ENCODE results near the gene PDZRN4. TPM values are rescaled to one million over a fixed set of nuclear protein-coding genes. Genes with fewer than 3 reads are reported as not detected.

PDZRN4 gene
- total and polyA plus RNA-seq, 11 donors = 0.07 to 1.4 (median 0.12) TPM; not detected in 6

DNA sequence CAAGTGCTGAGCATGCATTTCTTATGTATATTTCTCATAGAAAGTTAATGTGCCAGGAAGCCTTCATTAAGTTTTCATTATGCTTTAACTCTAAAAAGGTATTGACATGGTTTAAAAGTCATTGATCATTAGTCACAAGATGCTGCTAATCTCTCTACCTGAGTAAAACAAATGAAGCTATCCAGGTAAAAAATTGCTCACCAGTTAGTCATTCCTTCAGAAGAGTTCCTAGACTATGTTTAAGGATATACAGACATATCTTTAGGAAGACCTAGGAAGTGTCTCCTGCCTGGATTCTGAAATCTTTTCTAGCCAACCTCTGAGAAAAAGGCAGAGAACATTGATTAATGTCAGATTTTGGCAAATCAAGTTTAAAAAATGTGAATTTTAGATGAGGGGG is 274.2 kb downstream of the PDZRN4 start:
- H3K4me3 ChIP-seq = no peak overlapping the region
- intact Hi-C loops (cut with DNase I) = no loop called here
- no peaks in the 10 kb centered on the region for H3K9me3 ChIP-seq
- DNase-seq (no peak), ATAC-seq (no peak)
- H3K27me3 ChIP-seq = no peaks in the 10 kb centered on the region
- no peaks in the 10 kb centered on the region for H3K36me3 ChIP-seq
- TF ChIP-seq POLR2A (IDR thresholded peaks at IDR 0.05) = no peak
- TF ChIP-seq, protein P1, sequence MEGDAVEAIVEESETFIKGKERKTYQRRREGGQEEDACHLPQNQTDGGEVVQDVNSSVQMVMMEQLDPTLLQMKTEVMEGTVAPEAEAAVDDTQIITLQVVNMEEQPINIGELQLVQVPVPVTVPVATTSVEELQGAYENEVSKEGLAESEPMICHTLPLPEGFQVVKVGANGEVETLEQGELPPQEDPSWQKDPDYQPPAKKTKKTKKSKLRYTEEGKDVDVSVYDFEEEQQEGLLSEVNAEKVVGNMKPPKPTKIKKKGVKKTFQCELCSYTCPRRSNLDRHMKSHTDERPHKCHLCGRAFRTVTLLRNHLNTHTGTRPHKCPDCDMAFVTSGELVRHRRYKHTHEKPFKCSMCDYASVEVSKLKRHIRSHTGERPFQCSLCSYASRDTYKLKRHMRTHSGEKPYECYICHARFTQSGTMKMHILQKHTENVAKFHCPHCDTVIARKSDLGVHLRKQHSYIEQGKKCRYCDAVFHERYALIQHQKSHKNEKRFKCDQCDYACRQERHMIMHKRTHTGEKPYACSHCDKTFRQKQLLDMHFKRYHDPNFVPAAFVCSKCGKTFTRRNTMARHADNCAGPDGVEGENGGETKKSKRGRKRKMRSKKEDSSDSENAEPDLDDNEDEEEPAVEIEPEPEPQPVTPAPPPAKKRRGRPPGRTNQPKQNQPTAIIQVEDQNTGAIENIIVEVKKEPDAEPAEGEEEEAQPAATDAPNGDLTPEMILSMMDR (IDR thresholded peaks at IDR 0.05) = no peak
- no peaks in the 10 kb centered on the region for H3K4me1 ChIP-seq
- H3K27ac ChIP-seq = no peak overlapping the region

DNA sequence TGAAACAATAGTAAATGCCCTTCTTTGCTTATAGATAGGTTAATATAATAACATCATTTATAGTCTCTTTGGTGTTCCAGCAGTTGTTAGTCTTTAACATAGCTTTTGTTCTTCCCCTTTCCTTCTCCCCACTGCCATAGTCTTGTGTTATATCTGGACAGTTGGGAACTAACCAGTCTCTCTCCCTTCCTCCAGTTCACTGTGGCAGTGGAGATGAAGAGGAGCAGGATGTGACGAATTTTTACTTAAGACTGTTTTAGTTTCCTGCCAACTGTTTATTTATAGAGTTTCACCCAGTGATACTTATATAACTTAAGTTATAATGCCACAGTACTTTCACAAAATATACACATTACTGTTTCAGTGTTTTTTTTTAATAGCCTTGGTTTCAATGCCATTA is 277.4 kb downstream of the PDZRN4 start:
- H3K4me3 ChIP-seq = no peak overlapping the region
- no peak for ATAC-seq
- H3K27ac ChIP-seq = no peak overlapping the region
- no peak for DNase-seq
- no peaks in the 10 kb centered on the region for H3K36me3 ChIP-seq
- H3K9me3 ChIP-seq = no peaks in the 10 kb centered on the region
- no peaks in the 10 kb centered on the region for H3K4me1 ChIP-seq
- 13 to 25% (median 17%) methylated on average over 1 of the region's 1 CpG for WGBS, 4 donors
- no peak for TF ChIP-seq POLR2A (IDR thresholded peaks at IDR 0.05)
- TF ChIP-seq, protein P1 (IDR thresholded peaks at IDR 0.05) = no peak
- intact Hi-C loops (cut with DNase I) = no loop called here
- no peaks in the 10 kb centered on the region for H3K27me3 ChIP-seq

DNA sequence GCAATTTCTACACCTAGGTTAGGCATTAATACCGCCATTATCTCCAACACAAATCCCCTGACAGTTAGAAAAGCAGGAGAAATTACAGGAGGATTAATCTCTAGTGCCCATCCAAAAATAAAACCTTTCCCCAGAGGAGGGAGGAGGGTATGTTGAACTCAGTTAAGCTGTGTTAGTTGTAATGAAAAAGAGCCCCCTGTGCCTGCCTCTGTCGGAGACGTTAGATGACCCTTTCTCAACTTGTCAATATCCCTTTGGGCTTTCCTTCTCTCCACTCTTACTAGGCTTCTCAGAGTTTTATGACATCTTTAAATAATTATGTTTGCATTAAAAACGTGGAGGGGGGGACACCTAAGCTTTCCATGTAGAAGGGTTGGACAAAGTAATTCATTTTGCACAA is 278.2 kb downstream of the PDZRN4 start:
- ATAC-seq (no peak), DNase-seq (no peak)
- no peak for TF ChIP-seq POLR2A (IDR thresholded peaks at IDR 0.05)
- TF ChIP-seq, protein P1 (IDR thresholded peaks at IDR 0.05) = no peak
- H3K9me3 ChIP-seq = no peaks in the 10 kb centered on the region
- WGBS, 4 donors = 53 to 56% (median 55%) methylated on average over 4 of the region's 4 CpGs
- no peaks in the 10 kb centered on the region for H3K4me1 ChIP-seq
- intact Hi-C loops (cut with DNase I) = no loop called here
- H3K4me3 ChIP-seq = no peak overlapping the region
- H3K36me3 ChIP-seq = no peaks in the 10 kb centered on the region
- no peaks in the 10 kb centered on the region for H3K27me3 ChIP-seq
- H3K27ac ChIP-seq = no peak overlapping the region

DNA sequence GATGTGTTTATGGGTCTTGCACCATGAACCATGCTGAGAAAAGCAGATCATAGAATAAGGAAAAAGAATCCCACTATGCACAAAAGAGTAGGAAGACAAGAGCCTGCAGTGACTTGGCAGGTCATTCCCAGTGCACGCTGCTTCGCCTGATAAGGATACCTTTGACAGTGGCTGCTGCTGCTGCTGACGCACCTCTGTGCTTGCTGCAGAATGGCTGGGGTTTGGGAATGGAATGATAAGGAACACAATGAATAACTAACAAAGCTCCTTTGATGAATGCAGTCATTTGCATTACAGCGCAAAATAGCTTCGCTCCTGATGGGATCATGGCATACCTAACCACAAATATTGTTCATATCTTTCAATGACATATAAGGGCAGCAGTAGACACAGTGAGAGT is 278.7 kb downstream of the PDZRN4 start:
- Histone ChIP-seq H3K4me3 (no peak overlapping the region), H3K36me3 (no peaks in the 10 kb centered on the region), H3K9me3 (no peaks in the 10 kb centered on the region), H3K27me3 (no peaks in the 10 kb centered on the region), H3K4me1 (no peaks in the 10 kb centered on the region), H3K27ac (no peak overlapping the region)
- WGBS, 4 donors = 54 to 60% (median 58%) methylated on average over 5 of the region's 5 CpGs
- ATAC-seq (no peak), DNase-seq (no peak)
- intact Hi-C loops (cut with DNase I) = no loop called here
- TF ChIP-seq, protein P1 (IDR thresholded peaks at IDR 0.05) = no peak
- TF ChIP-seq POLR2A (IDR thresholded peaks at IDR 0.05) = no peak
